Lung (tissue), 12 donors: Measurements from ENCODE around the gene HSD17B12. TPM values are rescaled to one million over a fixed set of nuclear protein-coding genes. Genes with fewer than 3 reads are reported as not detected.
A peak's percentile ranks its signal among the peaks of the same experiment; 100 is the strongest.

Source experiments
- ATAC-seq: fragments of 200-7000 bp; cut with Tn5 transposase; one replicate; pipeline ENCODE4 v1.9.1; 2020; ENCODE audit warnings: moderate number of reproducible peaks; ENCODE audit not compliant: insufficient read depth, low FRiP score
- DNase-seq, 3 donors: peaks; one replicate each; pipeline ENCODE4 v3.0.0-alpha.2; 2013 to 2017
- H3K27ac ChIP-seq, 2 donors: one replicate each; pipeline ENCODE4 v1.5.1; 2013; ENCODE audit warnings: mild to moderate bottlenecking in 2 of 2, moderate library complexity in 2 of 2, control low read depth in 1 of 2, inconsistent platforms in 1 of 2, low read depth in 1 of 2, low read length in 1 of 2
- H3K27me3 ChIP-seq, 3 donors: one replicate each; pipeline ENCODE4 v1.5.1; 2013; ENCODE audit warnings: low read length in 2 of 3; ENCODE audit not compliant: control insufficient read depth in 3 of 3, insufficient read depth in 3 of 3
- H3K36me3 ChIP-seq, 4 donors: one replicate each; pipeline ENCODE4 v1.5.1; 2013; ENCODE audit warnings: low read length in 4 of 4, mild to moderate bottlenecking in 1 of 4, moderate library complexity in 1 of 4; ENCODE audit not compliant: control insufficient read depth in 4 of 4, insufficient read depth in 4 of 4
- H3K4me1 ChIP-seq, 5 donors: one replicate each; pipeline ENCODE4 v1.5.1; 2013; ENCODE audit warnings: low read length in 5 of 5, mild to moderate bottlenecking in 2 of 5, moderate library complexity in 1 of 5; ENCODE audit not compliant: control insufficient read depth in 5 of 5, insufficient read depth in 5 of 5
- H3K4me3 ChIP-seq: one replicate; pipeline ENCODE4 v1.5.1; 2013; ENCODE audit warnings: mild to moderate bottlenecking, control low read depth, moderate library complexity
- H3K9ac ChIP-seq, 2 donors: one replicate each; pipeline ENCODE4 v1.5.1; 2013; ENCODE audit warnings: low read length in 2 of 2, control low read depth in 1 of 2; ENCODE audit not compliant: insufficient read depth in 1 of 2
- H3K9me3 ChIP-seq, 4 donors: one replicate each; pipeline ENCODE4 v1.5.1; 2013; ENCODE audit warnings: low read length in 3 of 4, mild to moderate bottlenecking in 1 of 4, moderate library complexity in 1 of 4; ENCODE audit not compliant: control insufficient read depth in 4 of 4, insufficient read depth in 3 of 4
- WGBS, 2 donors: extraction: QIAGEN DNeasy Blood & Tissue Kit; methylation state at CpG; one replicate each; pipeline ENCODE4 v1.1.7; 2013; 5-methylcytosine and 5-hydroxymethylcytosine counted together
- polyA plus RNA-seq, 2 donors: library from polyadenylated mRNA; stranded (reverse); fragments of 200-250 nt; gene quantifications; one replicate each; pipeline ENCODE4 v1.2.1, GENCODE V29; 2013
- total RNA-seq, 2 donors: library from RNA; depleted of rRNA in 1 of 2; stranded (reverse); fragments of >200 nt in 1 of 2; gene quantifications; one replicate each; pipeline ENCODE4 v1.2.1, GENCODE V29; 2014 to 2021
- TF ChIP-seq, protein P1 (sequence below): IDR thresholded peaks from 2 replicates; pipeline ENCODE4 v1.5.1; 2012; ENCODE audit warnings: mild to moderate bottlenecking; ENCODE audit errors: control extremely low read depth, extremely low read depth
- donor health status: control.
- donor health status: control.
- donor health status: Bipolar disorder and iron deficiency.
- donor health status: healthy.
- donor health status: DM: yes; HTN: yes; CAD: no.

HSD17B12 gene
- total and polyA plus RNA-seq, 4 donors, result 37.3 to 118 (median 87.1) TPM

DNA sequence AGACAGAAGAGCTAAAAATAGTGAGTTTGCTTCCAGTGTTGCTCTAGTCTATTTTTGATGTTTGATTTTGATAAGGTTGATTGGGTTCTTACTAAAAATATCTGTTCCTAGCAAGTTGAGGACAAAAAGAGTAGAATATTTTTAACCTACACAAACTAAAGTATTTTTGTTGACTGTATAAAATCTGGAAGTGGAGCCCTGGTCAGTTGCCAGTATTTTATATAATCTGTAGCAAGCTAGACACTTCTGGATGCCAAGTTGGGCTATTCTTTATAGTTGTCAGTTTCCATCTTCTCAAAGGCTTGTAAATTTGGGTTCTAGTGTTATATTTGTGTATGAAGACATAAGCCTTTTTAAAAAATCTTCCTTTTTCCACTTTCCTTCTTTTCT, 56.7 kb downstream of the HSD17B12 start:
- no peaks in the 10 kb centered on the region for H3K27me3 ChIP-seq
- H3K9ac ChIP-seq, result peak overlapping the region in 1 of 2 donors; percentile 47
- no peaks in the 10 kb centered on the region for H3K9me3 ChIP-seq
- peak in 2 of 3 donors; percentile 60 to 72 for DNase-seq
- H3K36me3 ChIP-seq, result peaks cover 0 to 3% (median 1%) of the 10 kb centered on the region in 4 donors
- TF ChIP-seq, protein P1, sequence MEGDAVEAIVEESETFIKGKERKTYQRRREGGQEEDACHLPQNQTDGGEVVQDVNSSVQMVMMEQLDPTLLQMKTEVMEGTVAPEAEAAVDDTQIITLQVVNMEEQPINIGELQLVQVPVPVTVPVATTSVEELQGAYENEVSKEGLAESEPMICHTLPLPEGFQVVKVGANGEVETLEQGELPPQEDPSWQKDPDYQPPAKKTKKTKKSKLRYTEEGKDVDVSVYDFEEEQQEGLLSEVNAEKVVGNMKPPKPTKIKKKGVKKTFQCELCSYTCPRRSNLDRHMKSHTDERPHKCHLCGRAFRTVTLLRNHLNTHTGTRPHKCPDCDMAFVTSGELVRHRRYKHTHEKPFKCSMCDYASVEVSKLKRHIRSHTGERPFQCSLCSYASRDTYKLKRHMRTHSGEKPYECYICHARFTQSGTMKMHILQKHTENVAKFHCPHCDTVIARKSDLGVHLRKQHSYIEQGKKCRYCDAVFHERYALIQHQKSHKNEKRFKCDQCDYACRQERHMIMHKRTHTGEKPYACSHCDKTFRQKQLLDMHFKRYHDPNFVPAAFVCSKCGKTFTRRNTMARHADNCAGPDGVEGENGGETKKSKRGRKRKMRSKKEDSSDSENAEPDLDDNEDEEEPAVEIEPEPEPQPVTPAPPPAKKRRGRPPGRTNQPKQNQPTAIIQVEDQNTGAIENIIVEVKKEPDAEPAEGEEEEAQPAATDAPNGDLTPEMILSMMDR, result no peak
- peaks cover 0 to 35% (median 20%) of the 10 kb centered on the region in 5 donors for H3K4me1 ChIP-seq
- peak overlapping the region in 1 of 2 donors; percentile 69 for H3K27ac ChIP-seq
- no peak for ATAC-seq
- H3K4me3 ChIP-seq, result no peak overlapping the region

DNA sequence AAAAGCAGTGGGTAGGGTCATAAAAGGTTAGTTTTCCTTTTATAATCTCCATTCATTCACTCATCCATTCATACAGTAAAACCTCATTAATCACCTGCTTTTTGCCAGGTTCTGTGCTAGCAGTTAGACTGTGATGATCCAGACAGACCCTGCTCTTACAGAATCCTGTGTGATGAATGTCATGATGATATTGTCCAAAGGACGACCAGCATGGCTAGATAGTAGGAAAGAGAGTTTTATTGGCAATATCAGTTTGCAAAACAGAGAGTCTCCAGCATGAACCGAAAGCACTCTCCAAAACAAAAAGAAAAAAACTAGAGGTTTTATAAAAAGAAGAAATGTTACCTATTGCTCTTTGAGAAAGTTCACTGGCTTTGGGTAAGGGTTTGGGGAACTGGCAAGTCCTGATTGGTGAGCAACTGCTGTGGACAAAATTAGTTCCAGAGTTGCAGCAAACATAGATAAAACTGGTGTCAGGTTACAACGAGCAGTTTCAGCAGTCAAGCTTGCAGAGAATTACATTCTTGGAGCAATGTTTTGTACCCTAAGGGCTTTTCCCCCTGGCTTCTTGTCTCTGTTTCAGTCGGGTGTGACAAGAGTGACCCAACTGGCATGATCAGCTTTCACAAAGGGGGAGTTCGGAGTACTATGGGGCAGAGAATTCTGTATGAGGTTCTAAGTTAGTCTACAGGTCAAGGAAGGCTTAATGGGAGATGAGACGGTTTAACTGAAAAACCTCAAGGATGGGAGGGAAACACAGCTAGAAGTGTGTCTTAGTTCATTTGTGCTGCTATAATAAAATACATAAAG, 58.3 kb downstream of the HSD17B12 start:
- peaks cover 0 to 5% (median 1%) of the 10 kb centered on the region in 4 donors for H3K36me3 ChIP-seq
- TF ChIP-seq, protein P1, result no peak
- WGBS, 2 donors, result 48 to 66% methylated on average over 6 of the region's 6 CpGs
- H3K9me3 ChIP-seq, result no peaks in the 10 kb centered on the region
- peak overlapping the region in 1 of 2 donors; percentile 54 for H3K27ac ChIP-seq
- H3K9ac ChIP-seq, result no peak overlapping the region
- DNase-seq, result peak; percentile 47 to 91 (median 81)
- no peaks in the 10 kb centered on the region for H3K27me3 ChIP-seq
- peaks cover 0 to 38% (median 20%) of the 10 kb centered on the region in 5 donors for H3K4me1 ChIP-seq
- ATAC-seq, result no peak
- no peak overlapping the region for H3K4me3 ChIP-seq

DNA sequence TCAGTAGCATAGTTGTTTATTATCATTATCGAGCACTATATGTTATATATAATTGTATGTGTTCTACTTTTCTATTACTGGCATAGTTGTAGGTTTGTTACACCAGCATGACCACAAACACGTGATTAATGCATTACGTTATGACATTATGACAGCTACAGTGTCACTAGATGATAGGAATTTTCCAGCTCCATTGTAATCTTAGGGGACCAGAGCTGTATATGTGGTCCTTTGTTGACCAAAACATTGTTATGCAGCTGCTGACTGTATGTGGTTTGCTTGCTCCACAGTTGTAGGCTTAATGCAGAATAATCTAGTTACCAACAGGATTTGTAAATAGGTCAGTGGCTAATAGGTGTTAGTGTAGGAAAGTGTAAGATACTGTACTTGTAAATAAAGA, 66.1 kb downstream of the HSD17B12 start:
- Histone ChIP-seq H3K27ac (no peak overlapping the region), H3K4me3 (no peak overlapping the region)
- WGBS, 2 donors, result 68 to 92% methylated on average over 3 of the region's 3 CpGs

More for the DNA sequence above, 66.1 kb downstream of the HSD17B12 start:
- peaks cover 0 to 3% (median 3%) of the 10 kb centered on the region in 4 donors for H3K36me3 ChIP-seq
- TF ChIP-seq, protein P1, result no peak
- no peak overlapping the region for H3K9ac ChIP-seq
- peaks cover 0 to 7% (median 0%) of the 10 kb centered on the region in 5 donors for H3K4me1 ChIP-seq
- DNase-seq, result no peak
- no peak for ATAC-seq
- H3K9me3 ChIP-seq, result no peaks in the 10 kb centered on the region
- no peaks in the 10 kb centered on the region for H3K27me3 ChIP-seq
